Activated CD4-positive, alpha-beta T cell treated with anti-CD3 and anti-CD28 coated beads for 48 hours (primary cell): ENCODE data around the gene CHTF8.
"Not testable (repeated sequence)": the region's sequence is repeated elsewhere in the genome, so short reads cannot be mapped to it uniquely, and the experiment has no call there.

Experiments used
- DNase-seq: peaks from one replicate; pipeline ENCODE4 v3.0.0-alpha.2; 2020

Gene CHTF8

DNA sequence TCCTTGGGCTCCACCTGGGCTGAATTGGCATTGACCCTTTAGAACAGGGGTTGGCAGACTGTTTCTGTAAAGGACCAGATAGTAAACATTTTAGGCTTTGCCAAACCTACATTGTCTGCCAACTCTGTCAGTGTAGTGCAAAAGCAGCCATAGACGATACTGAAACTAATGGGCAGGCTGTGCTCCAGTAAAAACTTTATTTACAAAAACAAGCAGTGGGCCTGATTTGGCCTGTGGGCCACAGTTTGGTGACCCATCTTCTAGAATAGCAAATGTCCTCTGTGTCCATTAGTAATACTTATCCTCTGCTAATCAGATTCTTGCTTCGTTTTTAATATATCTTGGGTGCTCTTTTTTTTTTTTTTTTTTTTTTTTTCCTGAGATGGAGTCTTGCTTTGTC, 6.2 kb upstream of the CHTF8 start:
- DNase-seq: no peak

DNA sequence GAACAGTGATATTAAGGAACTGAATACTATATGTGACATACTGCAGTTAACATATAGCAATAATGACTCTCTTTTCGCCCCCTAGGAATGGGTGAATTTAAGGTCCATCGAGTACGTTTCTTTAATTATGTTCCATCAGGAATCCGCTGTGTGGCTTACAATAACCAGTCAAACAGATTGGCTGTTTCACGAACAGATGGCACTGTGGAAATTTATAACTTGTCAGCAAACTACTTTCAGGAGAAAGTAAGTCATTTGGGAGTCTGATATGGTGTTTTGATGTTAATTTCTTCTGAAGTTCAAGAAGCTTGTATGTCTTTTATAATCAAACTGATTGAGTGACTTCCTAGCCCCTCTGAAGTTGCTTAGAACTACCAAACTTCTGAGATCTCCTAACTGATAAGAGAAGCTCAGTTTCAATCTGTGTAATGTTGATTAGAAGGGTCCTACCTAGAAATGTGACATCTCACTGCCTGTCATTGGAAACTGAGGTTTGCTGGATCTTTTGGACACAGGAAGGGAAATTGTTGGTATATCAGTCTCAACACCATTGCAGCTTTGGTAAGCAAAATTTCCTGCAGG, 1.1 kb upstream of the CHTF8 start:
- DNase-seq: no peak

DNA sequence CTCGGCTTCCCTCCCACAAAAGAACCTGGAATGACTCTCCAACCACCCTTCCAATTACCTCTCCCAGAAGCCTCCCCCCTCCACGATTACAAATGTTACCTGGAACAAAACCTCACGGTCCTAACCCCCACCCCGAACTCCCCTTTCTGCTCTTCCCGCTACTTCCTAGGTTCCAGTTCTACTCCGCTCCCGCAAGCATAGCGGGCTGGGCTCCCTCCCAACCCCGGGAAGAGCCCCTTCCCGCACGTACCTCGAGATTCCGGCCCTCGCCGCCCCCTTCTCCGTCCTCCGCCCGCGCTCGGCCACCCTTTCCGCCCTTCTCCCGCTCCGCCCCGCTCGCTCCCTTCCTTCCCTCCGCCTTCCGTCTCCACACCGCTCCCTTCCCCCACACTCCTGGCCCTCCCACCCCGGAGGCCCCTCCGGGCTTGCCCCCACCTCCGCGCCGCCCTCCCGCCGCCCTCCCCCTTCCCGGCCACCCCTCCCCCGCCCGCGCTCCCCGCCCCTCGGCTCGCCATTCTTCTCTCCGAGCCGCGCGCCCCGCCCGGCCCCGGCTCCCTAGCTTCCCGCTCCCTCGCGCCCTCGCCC, 457 bp downstream of the CHTF8 start:
- peak; percentile 86 for DNase-seq

DNA sequence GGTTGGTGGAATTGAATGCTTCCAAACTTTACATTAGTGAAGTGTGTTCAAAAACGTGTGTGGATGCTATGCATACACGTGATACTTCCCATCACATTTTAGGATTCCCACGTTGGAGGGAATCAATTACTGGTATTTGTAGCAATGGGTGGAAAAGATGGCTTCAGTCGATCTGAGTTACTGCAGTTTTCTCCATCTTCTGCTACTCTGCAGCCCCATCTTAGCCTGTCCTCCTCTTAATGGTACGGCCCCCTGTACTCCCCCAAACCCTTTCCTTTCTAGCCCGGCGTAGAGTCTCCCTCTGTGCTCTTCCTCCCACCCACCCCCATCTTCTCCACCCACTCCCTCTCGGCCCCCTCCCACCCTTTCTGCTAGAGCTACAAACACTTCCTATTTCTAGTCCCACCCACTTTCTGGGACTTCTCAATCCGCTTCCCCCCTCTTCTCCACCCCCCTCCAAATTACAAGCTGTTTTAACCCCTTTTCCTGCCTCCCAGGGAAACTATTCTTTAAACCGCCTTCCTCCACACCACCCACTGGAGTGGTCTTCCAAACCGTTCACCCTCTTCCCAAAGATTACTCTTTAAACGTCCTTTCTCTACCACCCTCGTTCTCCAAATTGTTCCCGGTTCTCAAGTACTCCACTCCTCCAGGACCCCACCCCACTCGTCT, 1.1 kb downstream of the CHTF8 start:
- no peak for DNase-seq

DNA sequence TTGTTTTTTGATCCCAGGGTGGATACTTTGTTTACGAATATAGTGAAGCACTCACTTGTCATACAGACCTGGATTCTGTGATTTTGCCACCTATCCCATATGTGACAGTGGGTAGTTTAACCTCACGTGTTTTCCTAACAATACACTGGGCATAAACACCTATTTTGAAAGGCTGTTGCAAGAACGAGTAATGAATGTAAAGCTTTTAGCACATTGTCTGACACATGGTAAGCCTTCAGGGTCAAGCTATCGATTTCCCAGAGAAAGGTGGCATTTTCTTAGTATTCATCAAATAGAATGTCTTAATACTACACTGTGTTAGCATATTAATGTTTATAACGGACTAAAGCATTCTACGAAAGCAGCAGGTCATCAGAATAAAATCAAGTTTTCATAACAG, 1.9 kb downstream of the CHTF8 start:
- DNase-seq: no peak

DNA sequence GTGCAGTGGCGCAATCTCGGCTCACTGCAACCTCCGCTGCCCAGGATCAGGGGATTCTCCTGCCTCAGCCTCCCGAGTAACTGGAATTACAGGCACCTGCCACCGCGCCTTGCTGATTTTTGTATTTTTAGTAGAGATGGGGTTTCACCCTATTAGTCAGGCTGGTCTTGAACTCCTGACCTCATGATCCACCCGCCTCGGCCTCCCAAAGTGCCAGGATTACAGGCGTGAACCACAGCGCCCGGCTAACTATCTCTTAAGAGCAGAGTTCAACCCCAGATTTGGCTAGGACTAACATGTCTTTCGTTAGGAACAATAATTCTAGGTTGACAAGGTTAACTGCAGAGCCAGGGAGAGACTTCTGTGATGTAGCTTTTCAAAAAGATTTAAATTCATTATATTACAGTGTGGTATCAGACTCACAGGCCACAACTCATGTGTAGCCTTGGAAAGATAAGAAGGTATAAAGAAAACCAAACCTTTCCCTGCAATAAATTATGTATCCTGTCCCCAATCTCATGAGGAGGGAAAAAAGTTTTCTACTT, 4.3 kb downstream of the CHTF8 start:
- no peak for DNase-seq

DNA sequence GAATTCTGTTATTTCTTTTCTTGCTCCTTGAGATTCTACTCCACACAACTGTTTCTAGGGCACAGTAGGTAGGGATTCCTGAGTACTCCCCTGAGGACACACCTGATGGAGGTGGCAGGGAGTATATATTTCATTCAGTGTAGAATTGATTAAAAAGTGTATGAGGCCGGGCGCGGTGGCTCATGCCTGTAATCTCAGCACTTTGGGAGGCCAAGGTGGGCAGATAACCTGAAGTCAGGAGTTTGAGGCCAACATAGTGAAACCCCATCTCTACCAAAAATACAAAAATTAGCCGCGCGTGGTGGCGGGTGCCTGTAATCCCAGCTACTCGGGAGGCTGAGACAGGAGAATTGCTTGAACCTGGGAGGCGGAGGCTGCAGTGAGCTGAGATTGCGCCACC, 5.6 kb downstream of the CHTF8 start:
- not testable (repeated sequence) for DNase-seq

DNA sequence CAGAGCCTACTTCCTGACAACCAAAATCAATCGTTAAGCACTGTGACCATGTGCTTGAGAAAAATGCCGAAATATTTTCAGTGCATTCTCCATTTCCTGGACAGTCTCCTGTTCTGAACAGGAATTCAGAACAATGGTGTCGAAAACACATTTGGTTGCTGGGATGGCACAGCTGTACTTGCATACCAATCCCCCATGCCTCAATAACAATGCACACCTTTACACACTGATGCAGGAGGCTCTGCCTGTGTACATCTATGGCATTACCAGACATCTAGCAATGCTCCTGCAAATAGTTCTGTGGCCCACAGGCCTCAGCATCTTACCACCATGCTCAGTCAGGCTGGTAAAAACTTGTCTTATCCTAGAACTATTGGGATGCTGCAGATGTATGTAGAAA, 6.2 kb downstream of the CHTF8 start:
- no peak for DNase-seq

DNA sequence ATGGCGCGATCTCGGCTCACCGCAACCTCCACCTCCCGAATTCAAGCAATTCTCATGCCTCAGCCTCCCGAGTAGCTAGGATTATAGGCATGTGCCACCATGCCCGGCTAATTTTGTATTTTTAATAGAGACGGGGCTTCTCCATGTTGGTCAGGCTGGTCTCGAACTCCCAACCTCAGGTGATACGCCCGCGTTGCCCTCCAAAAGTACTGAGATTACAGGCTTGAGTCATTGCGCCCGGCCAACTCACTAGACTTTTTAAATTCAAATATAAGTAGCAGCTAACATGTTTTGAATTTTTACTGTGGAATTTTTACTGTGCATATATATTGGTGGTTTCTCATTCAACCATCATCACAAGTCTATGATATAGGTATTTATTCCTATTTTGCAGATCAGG, 7.4 kb downstream of the CHTF8 start:
- not testable (repeated sequence) for DNase-seq

DNA sequence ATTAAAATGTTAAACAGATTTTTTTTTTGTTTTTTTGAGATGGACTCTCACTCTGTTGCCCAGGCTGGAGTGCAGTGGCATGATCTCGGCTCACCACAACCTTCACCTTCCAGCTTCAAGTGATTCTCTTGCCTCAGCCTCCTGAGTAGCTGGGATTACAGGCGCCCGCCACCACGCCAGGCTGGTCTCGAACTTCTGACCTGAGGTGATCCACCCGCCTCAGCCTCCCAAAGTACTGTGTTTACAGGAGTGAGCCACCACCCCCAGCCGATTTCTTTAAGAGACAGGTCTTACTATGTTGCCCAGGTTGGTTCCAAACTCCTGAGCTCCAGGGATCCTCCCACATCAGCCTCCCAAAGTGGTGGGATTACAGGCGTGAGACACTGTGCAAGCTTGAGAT, 8.0 kb downstream of the CHTF8 start:
- not testable (repeated sequence) for DNase-seq

DNA sequence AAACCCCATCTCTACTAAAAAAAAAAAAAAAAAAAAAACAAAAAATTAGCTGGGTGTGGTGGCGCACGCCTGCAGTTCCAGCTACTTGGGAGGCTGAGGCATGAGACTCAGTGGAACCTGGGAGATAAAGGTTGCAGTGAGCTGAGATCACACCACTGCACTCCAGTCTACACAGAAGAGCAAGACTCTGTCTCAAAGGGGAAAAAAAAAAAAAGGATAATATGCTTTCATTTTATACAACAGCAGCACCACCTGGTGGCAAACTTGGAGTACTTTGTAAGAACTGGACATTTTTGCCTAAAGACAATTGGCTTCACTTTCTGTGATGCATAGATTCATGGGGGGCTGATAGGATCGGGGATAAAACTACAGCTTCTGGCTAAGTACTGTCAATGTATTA, 8.5 kb downstream of the CHTF8 start:
- peak; percentile 72 for DNase-seq

DNA sequence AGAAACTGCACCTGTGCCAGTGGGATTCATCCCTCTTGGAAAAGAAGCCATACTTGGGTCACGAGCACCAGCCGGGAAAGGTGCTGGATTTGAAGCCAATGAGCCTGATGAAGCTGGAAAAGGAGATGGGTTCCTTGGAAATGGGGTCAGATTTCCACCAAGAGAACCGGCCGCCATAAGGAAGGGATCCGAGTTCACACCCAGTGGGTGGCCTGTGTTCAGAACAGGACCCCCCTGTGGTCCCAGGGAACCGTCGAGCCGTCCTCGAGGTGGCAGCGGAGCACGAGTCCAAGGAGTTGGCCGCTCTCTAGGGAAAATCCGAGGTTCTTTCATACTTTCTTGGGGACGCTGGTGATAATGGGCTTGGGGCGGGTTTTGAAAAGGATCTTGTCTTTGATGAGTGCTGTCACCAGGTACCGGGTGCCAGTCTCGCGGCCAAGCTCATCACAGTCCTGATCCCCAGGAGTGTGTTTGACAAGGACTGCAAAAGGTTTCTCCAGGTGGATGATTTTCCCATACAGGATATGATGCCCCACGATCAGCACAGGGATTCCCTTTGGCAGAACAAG, 12.2 kb downstream of the CHTF8 start:
- DNase-seq: no peak

DNA sequence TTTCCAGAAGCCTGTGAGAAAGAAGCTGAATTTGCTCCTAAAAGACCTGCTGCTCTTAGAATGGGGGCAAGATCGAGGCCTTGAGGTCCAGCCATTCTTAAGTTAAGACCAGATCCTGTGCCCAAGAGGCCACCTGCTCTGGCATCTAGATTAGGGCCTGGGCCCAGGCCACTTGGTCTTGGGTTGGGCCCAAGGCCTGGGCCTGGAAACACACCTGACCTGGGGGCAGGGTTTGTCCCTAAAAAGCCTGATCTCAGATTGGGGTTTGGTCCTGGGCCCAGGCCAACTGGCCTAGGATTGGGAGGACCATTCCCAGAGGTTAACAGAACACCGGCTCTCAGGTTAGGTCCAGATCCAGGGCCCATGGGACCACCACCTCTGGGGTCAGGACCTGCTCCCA, 12.9 kb downstream of the CHTF8 start:
- no peak for DNase-seq

DNA sequence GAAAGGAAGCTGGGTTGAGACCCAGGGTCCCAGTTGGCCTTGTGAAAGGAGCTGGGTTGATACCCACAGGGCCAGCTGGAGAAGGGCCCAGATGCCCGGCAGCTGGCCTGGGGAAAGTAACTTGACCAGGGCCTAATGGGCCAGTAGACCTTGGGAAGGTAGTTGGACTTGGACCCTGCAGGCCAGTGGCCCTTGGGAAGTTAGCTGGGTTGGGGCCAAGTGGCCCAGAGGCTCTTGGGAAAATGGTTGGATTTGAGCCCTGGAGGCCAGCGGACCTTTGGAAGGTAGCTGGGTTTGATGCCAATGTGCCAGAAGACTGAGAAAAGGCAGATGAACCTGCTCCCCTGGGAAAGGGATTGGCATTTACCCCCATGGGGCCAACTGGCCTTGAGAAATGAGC, 13.4 kb downstream of the CHTF8 start:
- DNase-seq: no peak

DNA sequence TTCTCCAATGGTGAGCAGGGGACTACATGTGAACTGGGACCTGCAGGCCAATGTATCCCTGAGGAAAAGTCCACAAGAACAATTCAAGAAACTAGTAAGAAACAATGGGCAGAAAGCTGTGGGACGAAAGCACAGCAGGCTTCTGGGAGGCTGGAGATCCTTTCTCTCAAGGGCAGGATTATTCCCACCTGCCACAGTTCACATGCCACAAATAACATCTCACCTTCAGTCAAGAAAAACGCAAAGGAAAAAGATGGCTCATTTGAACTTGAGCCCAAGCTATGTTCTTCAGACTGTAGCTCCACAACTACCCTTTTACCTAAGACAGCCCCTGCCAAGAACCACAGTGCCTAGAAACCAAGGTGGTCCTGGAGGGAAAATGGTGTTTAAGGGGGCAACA, 13.9 kb downstream of the CHTF8 start:
- DNase-seq: no peak

DNA sequence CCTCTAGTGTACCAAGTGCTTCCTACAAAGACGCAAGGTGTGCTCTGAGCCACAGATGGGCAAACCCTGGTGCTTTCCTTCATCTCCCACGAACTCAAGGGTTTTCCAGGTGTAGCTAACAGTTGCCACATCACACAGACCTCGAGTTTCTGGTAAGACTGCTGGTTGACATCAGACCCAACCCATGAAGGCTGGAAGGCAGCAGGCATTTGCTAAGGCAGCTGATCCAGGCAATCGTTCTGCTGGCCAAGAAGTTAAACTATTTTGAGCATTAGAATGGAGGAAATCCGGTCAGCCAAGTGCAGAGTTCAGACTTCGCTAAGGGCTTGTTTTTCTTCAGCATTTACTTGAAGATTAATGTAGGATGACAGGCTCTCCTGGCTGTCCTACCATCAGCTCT, 15.5 kb downstream of the CHTF8 start:
- no peak for DNase-seq

DNA sequence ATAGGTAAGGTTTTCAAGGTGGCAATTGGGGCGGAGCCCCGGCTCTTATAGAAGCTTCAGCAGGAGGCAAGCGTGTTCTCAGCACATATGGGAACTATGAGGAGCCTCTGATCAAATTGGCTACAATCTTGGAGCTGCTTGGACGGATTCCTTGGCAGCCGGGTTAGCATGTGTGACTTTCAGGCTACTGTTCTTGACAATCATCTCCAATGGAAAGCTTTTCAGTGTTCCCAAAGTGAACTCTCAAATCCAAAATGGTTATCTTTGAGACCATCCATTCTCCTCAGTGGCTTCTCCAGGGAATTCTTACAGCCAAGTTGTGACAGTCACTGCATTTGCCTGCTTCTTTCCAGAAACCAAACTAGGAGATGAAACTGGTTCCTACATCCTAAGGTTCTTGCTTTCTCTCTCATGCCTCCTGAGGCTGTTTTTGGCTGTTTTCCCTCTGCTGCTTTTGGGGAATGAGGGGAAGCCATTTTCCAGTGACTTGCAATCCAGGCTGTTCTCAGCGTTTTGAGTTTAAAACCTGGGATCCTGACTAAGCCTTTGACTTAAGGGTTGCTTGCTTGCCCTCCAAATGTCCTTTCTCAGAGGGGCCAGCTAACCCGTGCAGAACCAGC, 16.0 kb downstream of the CHTF8 start:
- DNase-seq: no peak

DNA sequence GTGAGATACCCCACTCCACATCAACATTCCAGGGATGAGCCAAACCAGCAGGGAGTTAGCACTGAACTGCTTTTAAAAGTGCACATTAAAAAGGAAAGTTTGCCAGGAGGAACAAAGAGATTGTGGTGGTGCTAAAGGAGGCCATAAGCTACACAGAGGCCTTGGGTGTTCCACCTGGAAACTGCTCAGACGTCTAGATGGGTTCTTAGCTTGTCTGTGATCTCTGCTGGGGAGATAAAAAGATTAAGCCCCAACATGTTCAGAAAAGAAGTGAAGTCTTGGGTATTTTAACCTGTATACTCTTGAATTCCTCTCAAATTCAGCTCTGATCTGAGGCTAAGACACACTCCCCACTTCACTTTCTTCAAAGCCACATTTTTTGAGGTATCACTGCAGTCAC, 16.6 kb downstream of the CHTF8 start:
- DNase-seq: no peak

DNA sequence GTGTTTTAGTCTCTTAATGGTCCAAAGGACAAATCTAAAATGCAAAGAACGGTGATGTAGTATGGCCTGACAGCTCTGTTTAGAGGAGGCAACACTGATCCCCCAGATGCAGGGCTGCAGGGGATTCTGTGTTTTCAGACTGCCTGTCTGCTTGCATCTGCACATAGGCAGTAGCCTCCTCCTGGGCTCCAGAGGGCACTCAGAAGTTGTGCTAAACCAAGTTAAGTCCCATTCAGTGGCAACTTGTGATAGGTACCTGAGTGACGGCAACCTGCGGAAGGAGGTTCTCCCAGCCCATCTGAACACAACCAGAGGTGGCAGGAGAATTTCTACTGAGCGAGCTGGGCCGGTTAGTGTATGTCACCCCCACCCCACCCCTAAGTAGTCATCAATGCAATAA, 17.0 kb downstream of the CHTF8 start:
- no peak for DNase-seq

DNA sequence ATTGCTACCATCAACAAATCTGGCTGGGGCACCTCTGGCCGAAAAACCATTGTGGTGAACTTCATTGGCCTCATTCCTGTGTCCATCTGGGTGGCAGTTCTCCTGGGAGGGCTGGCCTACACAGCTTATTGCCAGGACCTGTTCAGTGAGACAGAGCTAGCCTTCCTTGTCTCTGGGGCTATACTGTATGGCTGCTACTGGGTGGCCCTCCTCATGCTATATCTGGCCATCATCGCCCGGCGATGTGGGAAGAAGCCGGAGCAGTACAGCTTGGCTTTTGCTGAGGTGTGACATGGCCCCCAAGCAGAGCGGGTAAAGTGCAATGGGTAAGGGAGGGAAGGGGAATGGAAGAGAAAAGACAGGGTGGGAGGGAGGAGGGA, 17.4 kb downstream of the CHTF8 start:
- no peak for DNase-seq

DNA sequence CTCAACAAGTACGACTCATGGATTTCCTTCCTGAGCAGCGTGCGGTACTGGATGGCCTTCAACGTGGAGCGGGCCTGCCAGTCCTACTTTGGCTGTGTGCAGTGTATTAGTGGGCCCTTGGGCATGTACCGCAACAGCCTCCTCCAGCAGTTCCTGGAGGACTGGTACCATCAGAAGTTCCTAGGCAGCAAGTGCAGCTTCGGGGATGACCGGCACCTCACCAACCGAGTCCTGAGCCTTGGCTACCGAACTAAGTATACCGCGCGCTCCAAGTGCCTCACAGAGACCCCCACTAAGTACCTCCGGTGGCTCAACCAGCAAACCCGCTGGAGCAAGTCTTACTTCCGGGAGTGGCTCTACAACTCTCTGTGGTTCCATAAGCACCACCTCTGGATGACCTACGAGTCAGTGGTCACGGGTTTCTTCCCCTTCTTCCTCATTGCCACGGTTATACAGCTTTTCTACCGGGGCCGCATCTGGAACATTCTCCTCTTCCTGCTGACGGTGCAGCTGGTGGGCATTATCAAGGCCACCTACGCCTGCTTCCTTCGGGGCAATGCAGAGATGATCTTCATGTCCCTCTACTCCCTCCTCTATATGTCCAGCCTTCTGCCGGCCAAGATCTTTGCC, 17.9 kb downstream of the CHTF8 start:
- DNase-seq: no peak

DNA sequence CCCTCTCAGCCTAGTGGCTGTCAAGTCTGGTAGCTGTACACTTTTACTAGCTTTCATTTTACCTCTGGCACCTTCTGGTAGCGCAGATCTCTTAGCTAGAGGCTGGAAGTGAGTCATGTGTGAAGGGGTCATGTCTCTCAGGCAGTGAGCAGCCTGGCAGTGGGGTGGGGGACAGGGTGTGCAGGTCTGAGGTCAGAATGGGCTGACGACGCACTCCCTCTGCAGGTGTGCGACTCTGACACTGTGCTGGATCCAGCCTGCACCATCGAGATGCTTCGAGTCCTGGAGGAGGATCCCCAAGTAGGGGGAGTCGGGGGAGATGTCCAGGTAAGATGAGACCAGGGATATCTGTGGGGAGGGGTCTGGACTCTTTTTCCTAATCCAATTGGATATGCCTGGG, 19.2 kb downstream of the CHTF8 start:
- no peak for DNase-seq
